ENCODE measurements around the gene IRX3.
A peak's percentile ranks its signal among the peaks of the same experiment; 100 is the strongest.

IRX3 gene

GRCh38 chr16:54286366-54287130 lies at the start of gene IRX3:
Gene IRX3 (minus strand): TSS chr16:54286787. CDS start chr16:54286050, 737 bp downstream.
- peak; percentile 46 for DNase-seq

GRCh38 chr16:54335230-54335629 lies 48.6 kb upstream of the IRX3 start:
- no peak for DNase-seq

GRCh38 chr16:54334208-54334607 lies 47.6 kb upstream of the IRX3 start:
- DNase-seq, result no peak

- no peak for DNase-seq
These were observed 44.8 kb upstream of the IRX3 start for GRCh38 chr16:54331241-54332002.

- DNase-seq, result no peak
These were observed 41.0 kb upstream of the IRX3 start for GRCh38 chr16:54327609-54328008.

GRCh38 chr16:54326266-54326662 lies 39.7 kb upstream of the IRX3 start:
- DNase-seq, result no peak

GRCh38 chr16:54325616-54326265 lies 39.2 kb upstream of the IRX3 start:
- no peak for DNase-seq

- DNase-seq, result no peak
These were observed 38.1 kb upstream of the IRX3 start for GRCh38 chr16:54324716-54325115.

- no peak for DNase-seq
These were observed 34.2 kb upstream of the IRX3 start for GRCh38 chr16:54320697-54321340.

- DNase-seq, result no peak
These were observed 32.4 kb upstream of the IRX3 start for GRCh38 chr16:54318941-54319340.

- DNase-seq, result no peak
These were observed 30.6 kb upstream of the IRX3 start for GRCh38 chr16:54317101-54317611.

GRCh38 chr16:54316095-54316889 lies 29.7 kb upstream of the IRX3 start:
- no peak for DNase-seq

- no peak for DNase-seq
These were observed 27.2 kb upstream of the IRX3 start for GRCh38 chr16:54313789-54314188.

GRCh38 chr16:54312502-54312991 lies 26.0 kb upstream of the IRX3 start:
- no peak for DNase-seq

GRCh38 chr16:54309341-54309740 lies 22.8 kb upstream of the IRX3 start:
- no peak for DNase-seq

GRCh38 chr16:54305080-54305479 lies 18.5 kb upstream of the IRX3 start:
- DNase-seq, result no peak

GRCh38 chr16:54303613-54304012 lies 17.0 kb upstream of the IRX3 start:
- no peak for DNase-seq

- no peak for DNase-seq
These were observed 10.6 kb upstream of the IRX3 start for GRCh38 chr16:54297154-54297553.

- no peak for DNase-seq
These were observed 10.0 kb upstream of the IRX3 start for GRCh38 chr16:54296543-54296942.

GRCh38 chr16:54291656-54292487 lies 5.3 kb upstream of the IRX3 start:
- no peak for DNase-seq

All from activated effector memory CD4-positive, alpha-beta T cell treated with anti-CD3 and anti-CD28 coated beads, Interleukin-2, amount 50 U/mL, for 16 hours (primary cell).